ENCODE data around the gene OR2M5.

Gene OR2M5, protein sequence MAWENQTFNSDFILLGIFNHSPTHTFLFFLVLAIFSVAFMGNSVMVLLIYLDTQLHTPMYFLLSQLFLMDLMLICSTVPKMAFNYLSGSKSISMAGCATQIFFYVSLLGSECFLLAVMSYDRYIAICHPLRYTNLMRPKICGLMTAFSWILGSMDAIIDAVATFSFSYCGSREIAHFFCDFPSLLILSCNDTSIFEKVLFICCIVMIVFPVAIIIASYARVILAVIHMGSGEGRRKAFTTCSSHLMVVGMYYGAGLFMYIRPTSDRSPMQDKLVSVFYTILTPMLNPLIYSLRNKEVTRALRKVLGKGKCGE

DNA sequence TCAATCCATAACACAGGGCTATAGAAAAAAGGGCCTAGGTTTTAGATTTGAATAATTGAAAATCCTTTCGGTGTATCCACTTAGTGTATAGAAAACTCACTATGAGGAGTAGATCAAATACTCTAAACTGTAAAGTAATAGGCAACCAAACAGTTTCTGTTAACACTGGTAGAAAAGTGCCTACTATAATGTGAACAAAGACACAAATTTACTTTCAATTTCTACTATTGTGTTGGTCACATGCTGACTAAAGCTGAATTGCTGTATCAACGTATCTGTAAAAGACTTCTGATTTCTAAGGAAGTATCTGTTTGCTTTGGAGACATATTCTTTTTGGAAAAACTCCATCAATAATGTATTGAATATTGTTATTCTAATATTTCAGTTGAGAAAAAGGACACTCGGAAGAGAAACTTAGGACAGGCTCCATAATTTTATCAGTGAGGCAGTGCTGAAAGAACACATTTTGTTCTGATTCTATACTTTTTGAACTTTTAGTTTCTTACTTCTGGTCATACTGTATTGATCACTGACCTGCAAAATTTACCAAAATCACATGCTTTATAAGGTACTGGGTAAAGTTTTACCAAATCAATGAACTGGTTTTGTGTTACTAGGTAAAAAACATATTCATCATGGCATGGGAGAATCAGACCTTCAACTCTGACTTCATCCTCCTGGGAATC, at the start of gene OR2M5:
TSS of gene OR2M5 (plus strand) at position 636 of the 686 bp plus-strand sequence. CDS start at position 636, 0 bp downstream.
- DNase-seq: no peak

- DNase-seq: no peak
These were observed 46.4 kb upstream of the OR2M5 start for GRCh38 chr1:248098529-248098928.

- DNase-seq: no peak
These were observed 42.1 kb upstream of the OR2M5 start for GRCh38 chr1:248102847-248103246.

GRCh38 chr1:248111157-248111556, 33.8 kb upstream of the OR2M5 start:
- DNase-seq: no peak

DNA sequence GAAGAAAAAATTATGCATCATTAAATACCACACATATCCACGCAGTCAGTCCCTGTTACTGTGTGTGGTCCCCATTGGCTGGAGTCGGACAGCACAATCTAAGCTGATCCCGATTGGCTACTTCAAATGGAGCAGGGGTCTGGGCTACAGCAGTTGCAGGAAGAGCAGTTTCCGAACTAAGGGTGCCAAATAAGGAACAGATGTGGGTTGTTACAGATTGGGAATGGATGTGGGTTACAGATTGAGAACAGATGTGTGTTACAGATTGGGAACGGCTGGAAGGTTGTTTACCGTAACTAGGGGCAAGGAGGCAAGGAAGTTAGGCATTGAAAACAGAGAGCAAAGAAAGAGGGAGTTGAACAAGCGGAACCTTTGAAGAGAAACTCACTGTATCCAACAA, 30.1 kb upstream of the OR2M5 start:
- DNase-seq: no peak

- DNase-seq: no peak
These were observed 17.3 kb upstream of the OR2M5 start for GRCh38 chr1:248127653-248128052.

DNA sequence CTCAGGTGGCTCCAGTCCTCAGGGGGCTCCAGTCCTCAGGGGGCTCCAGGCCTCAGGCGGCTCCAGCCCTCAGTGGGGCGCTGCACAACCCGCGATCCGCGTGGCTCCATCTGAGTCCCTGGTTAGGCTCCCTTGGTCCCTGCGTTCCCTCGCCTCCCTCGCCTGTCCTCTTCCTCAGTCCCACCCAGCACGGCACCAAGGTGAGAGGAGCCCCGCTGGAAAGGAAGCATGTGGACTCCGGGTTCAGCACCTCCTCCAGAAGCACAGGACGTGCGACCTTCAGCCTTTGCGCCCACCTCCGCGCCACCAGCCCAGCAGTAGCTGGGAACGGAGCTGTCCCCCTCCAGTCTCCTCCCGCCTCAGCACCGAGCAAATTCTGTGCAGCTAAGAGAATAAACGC, 8.1 kb upstream of the OR2M5 start:
- DNase-seq: no peak

GRCh38 chr1:248140846-248141245, 4.1 kb upstream of the OR2M5 start:
- DNase-seq: no peak

GRCh38 chr1:248143311-248143710, 1.6 kb upstream of the OR2M5 start:
- DNase-seq: no peak

GRCh38 chr1:248152056-248152827, 7.3 kb downstream of the OR2M5 start:
- DNase-seq: no peak

- DNase-seq: no peak
These were observed 11.0 kb downstream of the OR2M5 start for GRCh38 chr1:248155927-248156326.

GRCh38 chr1:248158758-248159157, 13.8 kb downstream of the OR2M5 start:
- no peak for DNase-seq

DNA sequence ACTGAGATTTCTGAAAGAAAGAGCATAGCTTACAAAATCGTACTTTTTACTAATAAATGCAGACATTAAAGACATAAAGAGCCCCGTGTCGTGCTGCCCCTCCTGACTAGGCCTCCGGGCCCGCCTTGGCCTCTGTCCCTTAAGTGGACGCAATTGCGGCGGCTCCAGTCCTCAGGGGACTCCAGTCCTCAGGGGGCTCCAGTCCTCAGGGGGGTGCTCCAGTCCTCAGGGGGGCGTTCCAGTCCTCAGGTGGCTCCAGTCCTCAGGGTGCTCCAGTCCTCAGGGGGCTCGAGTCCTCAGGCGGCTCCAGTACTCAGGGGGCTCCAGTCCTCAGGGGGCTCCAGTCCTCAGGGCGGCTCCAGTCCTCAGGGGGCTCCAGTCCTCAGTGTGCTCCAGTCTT, 19.1 kb downstream of the OR2M5 start:
- no peak for DNase-seq

- no peak for DNase-seq
These were observed 20.2 kb downstream of the OR2M5 start for GRCh38 chr1:248165186-248165585.

DNA sequence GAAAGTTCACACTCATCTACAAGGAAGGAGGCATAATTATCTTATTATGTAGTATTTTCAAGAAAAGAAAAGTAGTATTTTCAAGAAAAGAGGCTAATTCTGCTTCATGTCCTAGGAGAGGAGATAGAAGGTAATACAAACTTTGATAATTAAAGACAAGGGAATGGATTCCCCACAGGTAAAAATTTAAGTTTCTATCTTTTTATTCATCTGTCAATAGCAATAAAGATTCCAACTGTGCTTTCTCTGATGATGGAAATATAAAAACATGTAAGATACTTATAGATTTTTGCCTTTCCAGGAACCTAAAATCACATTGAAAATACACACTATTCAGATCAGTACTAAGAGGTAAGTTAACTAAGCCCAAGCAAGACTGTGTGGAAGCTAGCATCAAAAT, 29.6 kb downstream of the OR2M5 start, which contains the start of gene OR2M2:
TSS of gene OR2M2 (plus strand) at position 301 of the 400 bp plus-strand sequence. CDS start 5,165 bp downstream, outside the sequence.
- no peak for DNase-seq

DNA sequence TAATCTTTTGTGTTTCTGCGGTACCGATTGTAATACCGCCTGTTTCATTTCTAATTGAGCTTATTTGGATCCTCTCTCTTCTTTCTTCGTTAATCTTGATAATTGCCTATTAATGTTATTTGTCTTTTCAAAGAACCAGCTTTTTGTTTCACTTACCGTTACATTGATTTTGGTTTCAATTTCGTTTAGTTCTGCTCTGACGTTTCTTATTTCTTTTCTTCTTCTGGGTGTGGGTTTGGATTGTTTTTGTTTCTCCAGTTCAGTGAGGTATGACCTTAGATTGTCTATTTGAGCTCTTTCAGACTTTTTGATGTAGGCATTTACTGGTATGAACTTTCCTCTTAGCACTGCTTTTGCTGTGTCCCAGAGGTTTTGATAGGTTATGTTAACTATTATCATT, 39.0 kb downstream of the OR2M5 start:
- no peak for DNase-seq

DNA sequence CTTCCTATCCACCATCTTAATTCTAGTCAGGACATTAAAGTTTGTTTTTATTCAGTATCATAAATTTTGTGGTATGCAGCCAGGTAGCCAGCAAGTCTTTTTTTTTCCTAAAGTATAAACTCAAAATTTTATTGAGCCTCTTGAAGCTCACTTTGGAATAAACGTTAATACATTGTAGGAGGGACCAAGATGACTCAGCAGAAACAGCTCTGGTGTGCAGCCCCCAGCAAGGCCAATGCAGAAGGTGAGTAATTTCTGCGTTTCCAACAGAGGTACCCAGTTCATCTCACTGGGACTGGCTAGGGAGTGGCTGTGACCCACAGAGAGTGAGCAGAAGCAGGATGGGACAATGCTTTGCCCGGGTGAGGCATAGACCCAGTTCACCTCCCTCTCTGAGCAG, 42.4 kb downstream of the OR2M5 start:
- DNase-seq: no peak

GRCh38 chr1:248189026-248189425, 44.1 kb downstream of the OR2M5 start:
- no peak for DNase-seq

- DNase-seq: no peak
These were observed 49.2 kb downstream of the OR2M5 start for GRCh38 chr1:248194117-248194516.

All from stimulated activated CD4-positive, alpha-beta T cell treated with anti-CD3 and anti-CD28 coated beads, Interleukin-15, amount 100 ng/mL, for 24 hours (primary cell).